Measurements from ENCODE around the gene CYP4F8. TPM values are rescaled to one million over a fixed set of nuclear protein-coding genes. Genes with fewer than 3 reads are reported as not detected.

The CYP4F8 gene
- 2.1 TPM for total RNA-seq
- long read RNA-seq: 0 reads

- ATAC-seq (no peak), DNase-seq (no peak)
- intact Hi-C loops (cut with DNase I): no loop called here
Measured at GRCh38 chr19:15614507-15615379, at the start of gene CYP4F8. Gene CYP4F8, plus strand, starts transcription at chr19:15615218. Its CDS starts 399 bp downstream, at chr19:15615617.

GRCh38 chr19:15570420-15570819 lies 44.6 kb upstream of the CYP4F8 start:
- ATAC-seq (no peak), DNase-seq (no peak)
- Histone ChIP-seq H3K27me3 (peaks cover 10% of the 10 kb centered on the region), H3K4me3 (no peak overlapping the region), H3K36me3 (no peaks in the 10 kb centered on the region), H3K9me3 (no peaks in the 10 kb centered on the region), H3K27ac (no peak overlapping the region), H3K4me1 (no peaks in the 10 kb centered on the region)
- TF ChIP-seq CTCF (IDR thresholded peaks at IDR 0.05): no peak
- intact Hi-C loops (cut with DNase I): no loop called here

More at GRCh38 chr19:15614507-15615379, at the start of gene CYP4F8:
- H3K27ac ChIP-seq: no peak within 1 kb of the TSS
- H3K36me3 ChIP-seq: no peaks in the 10 kb centered on the region
- no peak within 1 kb of the TSS for H3K4me3 ChIP-seq
- TF ChIP-seq CTCF (IDR thresholded peaks at IDR 0.05): no peak
- no peaks in the 10 kb centered on the region for H3K9me3 ChIP-seq
- peaks cover 15% of the 10 kb centered on the region for H3K27me3 ChIP-seq
- H3K4me1 ChIP-seq: no peaks in the 10 kb centered on the region

GRCh38 chr19:15575406-15575805 lies 39.6 kb upstream of the CYP4F8 start:
- ATAC-seq (no peak), DNase-seq (no peak)
- intact Hi-C loops (cut with DNase I): no loop called here
- TF ChIP-seq CTCF (IDR thresholded peaks at IDR 0.05): no peak
- H3K27me3 ChIP-seq: peaks cover 2% of the 10 kb centered on the region
- no peaks in the 10 kb centered on the region for H3K9me3 ChIP-seq
- H3K4me3 ChIP-seq: no peak overlapping the region
- H3K4me1 ChIP-seq: no peaks in the 10 kb centered on the region
- H3K27ac ChIP-seq: no peak overlapping the region
- no peaks in the 10 kb centered on the region for H3K36me3 ChIP-seq

GRCh38 chr19:15576526-15577156 lies 38.4 kb upstream of the CYP4F8 start:
- Histone ChIP-seq H3K27me3 (peaks cover 2% of the 10 kb centered on the region), H3K9me3 (no peaks in the 10 kb centered on the region), H3K4me1 (no peaks in the 10 kb centered on the region), H3K4me3 (no peak overlapping the region), H3K36me3 (no peaks in the 10 kb centered on the region), H3K27ac (no peak overlapping the region)
- DNase-seq (no peak), ATAC-seq (no peak)
- no peak for TF ChIP-seq CTCF (IDR thresholded peaks at IDR 0.05)
- intact Hi-C loops (cut with DNase I): no loop called here

- H3K4me3 ChIP-seq: no peak overlapping the region
- ATAC-seq (no peak), DNase-seq (no peak)
- H3K36me3 ChIP-seq: no peaks in the 10 kb centered on the region
- no peaks in the 10 kb centered on the region for H3K4me1 ChIP-seq
- no peak for TF ChIP-seq CTCF (IDR thresholded peaks at IDR 0.05)
- peaks cover 7% of the 10 kb centered on the region for H3K27me3 ChIP-seq
- no peaks in the 10 kb centered on the region for H3K9me3 ChIP-seq
- intact Hi-C loops (cut with DNase I): no loop called here
- no peak overlapping the region for H3K27ac ChIP-seq
Measured at GRCh38 chr19:15577184-15577771, 37.7 kb upstream of the CYP4F8 start.

Data from upper lobe of right lung (tissue), 1 donor.